SHP77 treated with DMSO at 0.1 percent for 48 hours (cell line): Measurements from ENCODE around the gene CCDC28B.
"Not testable (repeated sequence)": the region's sequence is repeated elsewhere in the genome, so short reads cannot be mapped to it uniquely, and the experiment has no call there.

Source experiments
- DNase-seq: peaks from one replicate; lab custom pipeline; 2025; lab: John Stamatoyannopoulos, UW

Gene CCDC28B

DNA sequence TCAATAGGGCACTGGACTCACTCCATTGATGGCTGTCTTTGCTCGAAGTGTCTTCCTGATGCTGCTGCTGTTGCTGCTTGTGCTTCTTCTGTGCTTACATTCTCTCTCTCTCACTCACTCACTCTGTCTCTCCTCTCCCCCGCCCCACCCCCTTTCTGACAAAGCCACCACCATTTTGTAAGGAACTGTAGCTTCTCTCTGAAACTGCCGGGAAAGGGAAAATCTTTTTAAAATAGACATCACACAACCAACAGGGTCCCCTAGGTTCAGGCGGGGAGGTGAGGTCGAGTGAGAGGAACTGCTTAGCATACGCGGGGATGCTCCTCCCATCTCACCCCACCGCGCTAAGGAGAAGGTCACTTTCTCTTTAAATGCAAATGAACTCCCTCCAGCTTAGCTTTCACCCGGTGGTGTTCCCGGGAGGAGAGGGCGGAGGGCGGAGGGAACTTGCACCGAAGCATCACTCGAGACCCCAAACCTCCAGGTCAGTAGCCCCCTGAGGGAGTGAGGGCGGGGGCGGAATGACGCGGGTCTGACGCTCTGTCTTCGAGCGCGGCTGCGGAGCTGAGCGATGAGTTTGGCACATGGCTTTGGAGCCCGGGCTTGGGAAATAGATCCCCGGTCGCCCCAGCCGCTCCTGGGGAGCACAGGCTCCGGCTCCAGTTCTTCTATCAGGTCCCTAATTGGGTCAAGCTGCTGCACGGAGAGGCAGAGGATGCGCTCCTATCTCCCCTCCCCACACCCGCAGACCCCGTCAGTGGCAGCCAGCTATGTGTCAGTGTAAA is at the start of gene CCDC28B:
TSS of gene CCDC28B (plus strand) at position 370 of the 785 bp plus-strand sequence. CDS start 1,341 bp downstream, outside the sequence.
- DNase-seq = peak; percentile 36

DNA sequence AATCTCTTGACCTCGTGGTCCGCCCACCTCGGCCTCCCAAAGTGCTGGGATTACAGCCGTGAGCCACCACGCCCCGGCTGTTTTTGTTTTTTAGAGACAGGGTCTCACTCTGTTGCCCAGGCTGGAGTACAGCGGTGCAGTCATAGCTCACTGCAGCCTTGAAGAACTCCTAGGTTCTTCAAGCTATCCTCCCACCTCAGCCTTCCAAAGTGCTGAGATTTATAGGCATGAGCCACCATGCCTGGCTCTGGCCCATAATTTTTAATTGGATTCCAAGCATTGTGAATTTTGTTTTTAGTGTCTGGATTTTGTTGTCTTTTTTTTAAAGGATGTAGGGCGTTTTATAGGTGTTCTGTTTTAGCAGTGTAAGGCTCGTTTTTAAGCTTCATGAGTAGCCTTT is 49.5 kb upstream of the CCDC28B start:
- DNase-seq = no peak

DNA sequence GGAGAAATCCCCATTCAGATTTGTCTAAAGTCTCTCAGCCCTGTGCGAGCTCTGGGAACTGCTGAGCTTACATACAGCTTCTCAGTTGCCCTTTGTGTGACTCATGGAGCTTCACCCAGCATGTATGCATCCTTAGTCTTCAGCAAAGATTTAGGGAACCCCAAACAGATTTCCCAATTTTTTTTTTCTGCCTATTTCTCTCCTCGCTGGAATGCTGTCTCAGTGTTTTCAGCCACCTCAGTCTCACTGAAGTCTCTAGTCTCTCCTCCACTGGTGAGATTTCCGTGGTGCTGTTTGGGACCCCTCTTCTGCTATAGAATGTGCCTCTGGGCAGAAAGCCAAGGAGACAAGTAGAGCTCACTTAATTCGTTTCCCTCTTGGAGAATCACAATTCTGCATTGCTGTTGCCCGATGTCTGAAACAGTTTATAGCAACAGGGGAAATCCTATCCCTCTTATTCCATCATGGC is 49.0 kb upstream of the CCDC28B start:
- no peak for DNase-seq

DNA sequence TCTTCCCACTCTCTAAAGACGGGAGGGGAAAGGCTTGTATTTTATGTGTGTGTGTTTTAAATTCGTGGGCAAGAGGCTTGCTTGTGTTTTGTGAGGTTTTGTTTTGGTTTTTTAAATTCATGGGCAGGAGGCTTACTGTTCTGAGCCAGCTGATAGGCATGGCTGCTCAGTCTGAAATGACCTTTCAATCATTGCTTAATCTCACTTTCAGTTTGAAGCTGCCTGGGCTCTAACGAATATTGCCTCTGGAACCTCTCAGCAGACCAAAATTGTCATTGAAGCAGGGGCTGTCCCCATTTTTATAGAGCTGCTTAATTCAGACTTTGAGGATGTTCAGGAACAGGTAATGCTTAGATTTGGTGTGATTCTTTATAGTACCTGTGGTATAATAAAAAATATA is 41.2 kb upstream of the CCDC28B start:
- no peak for DNase-seq

DNA sequence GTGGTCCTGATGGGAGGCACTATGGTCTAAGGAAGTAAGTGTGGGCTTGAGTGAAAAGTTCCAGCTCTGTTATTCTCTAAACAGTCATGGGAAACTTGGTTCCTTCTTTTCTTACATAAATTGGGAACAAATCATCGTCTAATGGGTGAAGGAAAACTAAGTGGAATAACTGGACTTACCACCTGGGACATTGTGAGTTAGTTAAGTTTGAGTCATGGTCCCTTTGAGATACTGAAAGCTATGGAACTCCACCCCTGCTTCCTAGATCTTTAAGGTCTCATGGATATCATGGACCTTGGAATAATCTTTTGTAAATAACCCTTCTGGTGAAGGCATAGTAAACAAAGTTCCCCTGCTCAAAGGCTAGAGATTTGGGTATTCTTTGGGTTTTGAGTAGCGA is 37.0 kb upstream of the CCDC28B start:
- DNase-seq = no peak

DNA sequence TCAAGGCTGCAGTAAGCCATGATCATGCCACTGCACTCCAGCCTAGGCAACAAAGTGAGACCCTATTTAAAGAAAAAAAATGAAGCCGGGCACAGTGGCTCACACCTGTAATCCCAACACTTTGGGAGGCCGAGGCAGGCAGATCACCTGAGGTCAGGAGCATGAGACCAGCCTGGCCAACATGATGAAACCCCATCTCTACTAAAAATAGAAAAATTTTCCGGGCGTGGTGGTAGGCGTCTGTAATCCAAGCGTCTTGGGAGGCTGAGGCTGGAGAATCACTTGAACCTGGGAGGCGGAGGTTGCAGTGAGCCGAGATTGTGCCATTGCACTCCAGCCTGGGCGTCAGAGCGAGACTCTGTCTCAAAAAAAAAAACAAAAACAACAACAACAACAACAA is 34.8 kb upstream of the CCDC28B start:
- not testable (repeated sequence) for DNase-seq

DNA sequence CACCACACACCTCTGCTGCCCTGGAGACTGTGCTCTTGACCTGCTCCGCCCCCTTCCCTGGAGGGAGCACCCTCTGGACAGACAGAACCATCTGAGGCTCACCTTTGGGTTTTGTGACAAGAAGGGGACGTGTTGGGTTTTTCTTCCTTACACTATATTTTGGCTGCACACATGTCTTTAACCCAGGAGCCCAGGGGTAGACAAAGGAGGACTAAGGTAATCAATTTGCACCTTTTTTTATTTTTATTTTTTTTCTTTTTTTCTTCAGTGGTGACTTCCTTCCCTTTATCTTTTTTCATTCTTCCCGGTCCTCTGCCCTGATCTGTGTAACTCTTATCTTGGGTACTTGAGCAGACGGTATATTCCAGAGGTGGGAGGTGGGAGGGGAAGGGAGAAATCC is 29.4 kb upstream of the CCDC28B start:
- no peak for DNase-seq

DNA sequence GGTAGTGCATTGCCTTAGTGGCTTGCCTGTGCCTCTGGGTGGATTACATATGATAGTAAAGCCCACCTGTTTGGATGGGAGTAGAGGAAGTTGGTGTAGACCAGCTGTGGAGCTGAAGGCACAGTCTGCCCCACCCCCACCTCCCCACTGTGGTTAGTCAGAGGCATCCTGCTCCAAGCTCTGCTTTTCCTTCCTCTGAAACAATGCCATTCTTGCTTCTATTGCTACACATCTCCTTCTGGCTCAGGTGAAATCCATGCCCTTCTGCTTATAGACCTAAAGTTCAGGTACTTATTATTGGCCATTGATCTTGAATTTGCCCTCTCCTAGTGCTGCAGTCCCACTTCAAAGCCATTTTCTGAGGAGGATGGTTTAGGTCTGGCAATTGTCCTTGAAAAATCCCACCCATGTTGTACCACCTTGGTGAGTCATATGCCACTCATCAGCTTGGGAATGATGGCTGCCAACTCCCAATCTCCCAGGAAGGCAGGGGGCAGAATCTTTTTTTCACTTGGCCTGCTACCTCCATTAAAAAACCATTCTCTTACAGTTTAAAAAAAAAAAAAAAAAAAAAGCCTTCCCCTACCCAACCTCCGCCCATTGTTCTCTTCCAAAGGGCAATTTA is 27.7 kb upstream of the CCDC28B start:
- no peak for DNase-seq

DNA sequence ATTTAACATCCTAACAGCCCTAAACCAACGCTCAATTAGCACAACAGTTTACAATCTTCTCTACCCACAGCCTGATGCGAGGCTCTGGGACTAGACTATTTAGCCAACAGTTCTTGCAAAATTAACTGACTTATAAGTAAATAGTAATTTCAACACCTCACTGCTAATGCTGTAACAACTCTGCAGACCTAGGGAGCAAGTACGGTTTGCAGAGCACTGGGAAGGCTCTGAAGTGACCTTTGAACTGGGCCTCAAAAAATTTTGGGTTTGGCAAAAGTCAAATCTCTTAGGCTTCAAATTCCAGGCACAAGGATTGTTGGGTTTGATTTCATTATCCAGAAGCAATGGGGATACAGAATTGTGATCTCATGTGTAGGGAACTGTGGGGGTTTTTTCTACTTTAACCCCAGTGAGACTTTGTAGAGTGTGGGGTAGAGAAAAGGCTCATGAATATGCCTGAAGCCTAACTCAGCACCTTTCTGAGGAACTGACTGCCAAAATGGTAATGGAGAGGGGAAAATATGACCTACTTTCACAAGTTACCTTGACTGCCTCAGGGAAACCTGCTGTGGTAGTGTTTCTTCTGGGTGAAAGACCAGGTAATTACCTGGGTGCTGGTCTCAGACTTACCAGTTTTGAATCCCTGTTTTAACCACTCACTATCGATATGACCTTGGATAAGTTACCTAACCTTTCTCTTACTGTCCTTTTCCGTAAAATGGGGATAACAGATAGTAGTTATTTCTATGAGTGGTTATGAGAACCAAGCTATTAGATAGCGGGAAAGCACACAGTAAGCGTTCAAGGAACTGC is 21.8 kb upstream of the CCDC28B start:
- DNase-seq = peak; percentile 58

DNA sequence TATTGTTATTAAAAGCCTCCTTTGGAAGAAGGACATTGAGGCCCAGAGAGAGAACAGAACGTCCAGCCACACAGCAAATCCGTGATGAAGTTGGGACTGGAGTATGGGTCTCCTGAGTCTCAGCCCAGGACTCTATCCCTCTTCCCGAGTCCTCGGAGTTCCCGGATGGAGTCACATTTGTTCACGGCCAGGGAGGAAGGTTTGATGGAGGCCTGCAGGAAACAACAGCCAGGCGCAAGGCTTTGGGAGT is 21.3 kb upstream of the CCDC28B start:
- no peak for DNase-seq

DNA sequence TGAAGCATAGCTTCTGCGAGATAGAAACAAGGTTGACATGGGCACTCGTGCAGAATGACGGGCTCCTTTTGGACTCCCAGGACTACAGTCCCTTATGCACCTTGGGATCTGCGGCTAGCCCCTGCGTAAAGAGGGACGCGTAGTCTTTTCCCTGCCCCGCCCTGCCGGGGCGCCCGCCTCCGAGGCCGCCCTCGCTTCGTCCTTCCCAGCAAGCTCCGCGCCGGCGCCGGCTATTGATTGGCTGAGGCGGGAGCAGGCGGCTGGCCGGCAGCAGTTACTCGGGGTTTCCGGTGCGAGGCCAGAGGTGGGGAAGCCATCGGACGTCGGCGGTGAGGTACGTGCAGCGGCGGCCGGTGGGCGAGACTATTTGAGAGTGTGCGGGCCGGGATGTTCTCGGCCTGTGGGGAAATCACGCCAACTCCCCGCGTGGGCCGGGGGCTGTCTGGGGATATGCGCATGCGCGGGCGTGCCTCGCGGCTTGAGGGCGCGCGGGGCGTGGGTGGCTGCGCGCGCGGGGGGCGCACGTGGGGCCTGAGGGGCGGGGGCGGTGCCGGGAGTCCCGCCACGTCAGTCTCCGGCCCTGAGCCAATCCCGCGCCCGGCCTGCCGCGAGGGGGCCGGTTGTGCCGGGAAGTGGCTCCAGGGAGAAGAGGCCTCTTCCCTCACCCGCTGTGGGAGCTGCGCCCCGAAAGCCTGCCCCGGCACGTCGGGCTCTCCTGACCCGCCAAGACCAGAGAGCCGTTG is 20.8 kb upstream of the CCDC28B start, which contains the start of gene TXLNA:
TSS of gene TXLNA (plus strand) at position 233 of the 743 bp plus-strand sequence. CDS start 671 bp downstream, outside the sequence.
- DNase-seq = peak; percentile 95

DNA sequence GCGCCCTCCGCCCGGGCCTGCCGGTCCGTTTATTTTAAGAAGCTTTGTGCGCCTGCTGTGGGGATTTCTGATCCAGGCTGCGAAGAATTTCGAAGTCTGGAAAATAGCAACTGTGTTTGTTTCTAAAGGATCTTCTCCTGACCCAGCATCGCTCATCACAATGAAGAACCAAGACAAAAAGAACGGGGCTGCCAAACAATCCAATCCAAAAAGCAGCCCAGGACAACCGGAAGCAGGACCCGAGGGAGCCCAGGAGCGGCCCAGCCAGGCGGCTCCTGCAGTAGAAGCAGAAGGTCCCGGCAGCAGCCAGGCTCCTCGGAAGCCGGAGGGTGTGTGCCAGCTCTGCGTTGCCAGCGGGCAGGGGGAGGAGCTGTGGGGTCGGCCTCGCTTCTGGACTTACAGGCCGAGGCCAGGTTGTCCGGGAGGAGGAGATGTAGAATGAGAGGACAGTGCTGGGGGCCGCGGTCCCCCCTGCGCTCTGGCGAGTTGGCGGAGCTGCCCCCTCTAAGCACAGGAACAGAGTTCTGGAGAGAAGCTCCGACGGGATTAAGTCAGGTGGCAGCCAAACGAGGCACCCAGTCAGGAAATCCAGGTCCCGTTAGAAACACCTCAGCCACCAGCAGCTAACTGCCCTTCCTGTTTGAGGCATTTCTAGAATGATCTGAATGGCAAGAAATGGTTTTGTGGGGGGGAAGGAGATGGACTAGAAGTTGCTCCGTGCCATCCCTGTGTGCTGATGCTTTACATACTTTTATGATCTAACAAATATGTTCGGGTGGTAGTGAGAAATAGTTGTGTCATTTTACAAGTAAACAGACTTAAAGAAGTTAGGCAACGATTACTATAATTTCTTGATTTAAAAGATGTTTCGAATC is 20.0 kb upstream of the CCDC28B start:
- no peak for DNase-seq

DNA sequence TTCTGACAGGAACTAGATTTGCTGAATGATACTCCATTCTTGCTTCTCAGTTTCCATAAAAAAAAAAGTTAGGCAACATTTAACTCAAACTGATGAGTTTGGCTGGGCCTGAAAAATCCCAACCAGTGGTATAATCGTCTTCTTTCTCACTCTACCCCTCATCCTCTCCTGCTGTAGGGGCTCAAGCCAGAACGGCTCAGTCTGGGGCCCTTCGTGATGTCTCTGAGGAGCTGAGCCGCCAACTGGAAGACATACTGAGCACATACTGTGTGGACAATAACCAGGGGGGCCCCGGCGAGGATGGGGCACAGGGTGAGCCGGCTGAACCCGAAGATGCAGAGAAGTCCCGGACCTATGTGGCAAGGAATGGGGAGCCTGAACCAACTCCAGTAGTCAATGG is 19.3 kb upstream of the CCDC28B start:
- no peak for DNase-seq

DNA sequence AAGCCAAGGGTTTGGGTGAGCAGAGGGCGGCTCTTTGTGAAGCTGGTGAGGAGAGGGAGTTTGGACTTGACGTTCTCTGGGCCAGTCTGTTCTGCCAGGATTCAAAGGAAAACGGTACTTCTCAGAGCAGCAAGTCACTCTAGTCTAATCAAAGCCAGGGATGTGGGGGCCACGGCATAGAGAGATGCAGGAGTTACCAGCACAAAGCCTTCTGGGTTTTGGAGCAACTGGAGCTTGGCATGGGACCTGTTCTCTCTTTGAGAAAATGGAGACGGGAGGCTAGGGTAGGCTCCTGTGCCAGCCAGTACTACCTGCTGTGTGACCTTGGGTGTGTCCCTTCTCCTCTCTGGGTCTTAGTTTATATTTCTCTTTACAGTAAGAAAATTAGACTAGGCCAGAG is 18.8 kb upstream of the CCDC28B start:
- no peak for DNase-seq

DNA sequence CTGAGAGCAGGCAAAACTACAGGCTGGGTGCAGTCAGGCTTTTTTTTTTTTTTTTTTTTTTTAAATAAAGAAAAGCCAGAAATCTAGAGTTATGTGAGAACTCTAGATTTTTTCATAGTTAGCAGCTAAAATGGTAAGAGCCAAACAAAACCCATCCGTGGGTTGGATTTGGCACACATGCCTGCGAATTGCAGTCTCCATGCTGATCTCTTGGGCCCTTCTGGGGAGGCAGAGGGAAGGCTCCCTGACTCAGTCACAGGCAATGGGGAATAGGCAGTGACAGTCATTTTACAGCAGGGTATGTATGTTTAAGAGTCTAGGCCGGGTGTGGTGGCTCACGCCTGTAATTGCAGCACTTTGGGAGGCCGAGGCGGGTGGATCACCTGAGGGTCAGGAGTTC is 18.3 kb upstream of the CCDC28B start:
- DNase-seq = no peak

DNA sequence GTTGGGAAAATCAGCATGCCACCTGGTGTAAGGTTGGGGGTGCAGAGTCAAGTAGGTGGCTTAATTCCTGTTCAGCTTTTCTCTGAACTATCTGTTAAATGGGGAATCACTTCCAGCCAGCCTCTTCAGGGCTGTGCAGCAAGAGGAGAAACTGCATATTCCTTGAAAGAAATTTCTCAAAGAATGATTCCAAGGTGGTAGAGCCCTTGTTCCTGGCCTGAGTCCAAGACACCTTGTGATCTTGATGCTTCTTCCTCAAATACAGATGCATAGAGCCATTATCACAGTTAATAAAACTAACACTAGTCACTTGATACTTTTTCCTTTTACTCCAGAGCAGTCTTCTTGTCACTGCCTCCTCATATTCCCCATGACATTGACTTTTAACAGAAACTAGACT is 15.7 kb upstream of the CCDC28B start:
- no peak for DNase-seq

DNA sequence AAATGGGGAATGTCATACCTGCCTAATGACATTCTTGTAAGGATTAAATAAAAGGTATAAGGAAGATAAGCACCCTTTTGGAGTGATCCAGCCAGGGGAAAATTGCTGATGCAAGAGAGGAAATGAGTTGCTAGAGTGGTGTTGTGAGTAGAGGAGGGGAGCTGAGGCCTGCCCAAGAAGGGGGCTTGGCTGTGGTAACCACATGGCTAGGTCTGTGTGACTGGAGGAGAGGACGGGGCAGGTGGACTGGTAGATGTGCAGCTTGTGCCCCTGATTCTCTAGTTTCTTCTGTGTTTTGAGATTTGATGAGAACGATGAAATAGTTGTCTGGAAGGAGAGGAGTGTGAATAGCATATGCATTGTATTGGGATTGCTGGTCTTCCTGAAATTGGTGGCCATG is 14.3 kb upstream of the CCDC28B start:
- no peak for DNase-seq

DNA sequence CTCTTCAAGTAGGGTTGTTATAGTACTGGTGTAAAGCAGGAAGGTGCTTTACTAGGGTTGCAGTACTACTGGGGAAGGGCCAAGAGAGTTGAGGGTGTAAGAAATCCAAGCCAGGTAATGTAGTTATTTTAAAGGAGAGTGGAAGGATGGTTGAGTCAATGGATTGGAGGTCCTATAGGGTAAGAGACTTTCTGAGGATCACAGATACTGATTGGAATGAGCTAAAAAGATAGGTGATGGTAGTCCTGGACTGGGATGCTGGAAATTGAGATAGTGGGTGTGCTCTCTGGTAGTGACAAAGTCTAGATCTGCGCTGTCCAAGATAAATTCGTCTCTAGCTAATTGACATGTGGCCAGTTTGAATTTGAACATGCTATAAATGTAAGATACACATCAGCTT is 13.9 kb upstream of the CCDC28B start:
- DNase-seq = no peak

DNA sequence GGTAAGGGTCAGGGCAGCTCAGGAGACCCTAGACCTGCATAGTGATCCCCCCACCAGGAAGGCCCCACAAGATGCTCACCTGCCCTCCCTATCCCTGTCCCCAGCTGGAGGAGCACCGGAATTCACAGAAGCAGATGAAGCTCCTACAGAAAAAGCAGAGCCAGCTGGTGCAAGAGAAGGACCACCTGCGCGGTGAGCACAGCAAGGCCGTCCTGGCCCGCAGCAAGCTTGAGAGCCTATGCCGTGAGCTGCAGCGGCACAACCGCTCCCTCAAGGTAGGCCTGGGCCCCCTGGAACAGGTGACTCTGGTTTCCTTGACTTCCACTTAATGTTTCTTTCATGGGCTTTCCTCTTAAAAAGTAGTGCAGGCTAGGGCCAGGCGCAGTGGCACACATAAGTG is 12.5 kb upstream of the CCDC28B start:
- DNase-seq = no peak

DNA sequence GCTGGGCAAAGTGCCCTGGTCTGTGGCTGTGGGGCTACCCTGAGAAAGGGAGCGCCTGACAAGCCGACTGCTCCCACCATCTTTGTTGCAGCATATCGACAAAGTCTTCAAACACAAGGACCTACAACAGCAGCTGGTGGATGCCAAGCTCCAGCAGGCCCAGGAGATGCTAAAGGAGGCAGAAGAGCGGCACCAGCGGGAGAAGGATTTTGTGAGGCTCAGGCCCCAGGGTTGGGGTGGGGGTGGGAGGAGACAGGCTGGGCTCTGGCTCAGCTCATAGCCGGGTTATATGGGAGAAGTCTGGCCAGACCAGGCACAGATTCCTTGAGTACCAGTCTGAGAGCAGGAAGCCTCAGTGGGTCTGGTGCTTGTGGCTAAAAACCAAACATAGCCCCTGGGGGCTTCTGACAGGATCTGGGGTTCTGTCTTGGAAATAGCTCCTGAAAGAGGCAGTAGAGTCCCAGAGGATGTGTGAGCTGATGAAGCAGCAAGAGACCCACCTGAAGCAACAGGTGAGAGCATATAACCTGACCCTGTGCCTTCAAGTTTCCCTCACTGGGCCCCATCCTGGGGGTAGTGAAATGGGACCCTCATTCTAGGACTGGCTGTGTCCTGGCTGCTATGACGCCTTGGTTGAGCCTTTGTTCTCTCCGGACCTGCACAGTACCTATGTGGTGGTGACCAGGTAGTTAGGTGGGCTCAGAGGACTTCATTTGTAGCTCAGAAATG is 8.0 kb upstream of the CCDC28B start:
- DNase-seq = no peak

DNA sequence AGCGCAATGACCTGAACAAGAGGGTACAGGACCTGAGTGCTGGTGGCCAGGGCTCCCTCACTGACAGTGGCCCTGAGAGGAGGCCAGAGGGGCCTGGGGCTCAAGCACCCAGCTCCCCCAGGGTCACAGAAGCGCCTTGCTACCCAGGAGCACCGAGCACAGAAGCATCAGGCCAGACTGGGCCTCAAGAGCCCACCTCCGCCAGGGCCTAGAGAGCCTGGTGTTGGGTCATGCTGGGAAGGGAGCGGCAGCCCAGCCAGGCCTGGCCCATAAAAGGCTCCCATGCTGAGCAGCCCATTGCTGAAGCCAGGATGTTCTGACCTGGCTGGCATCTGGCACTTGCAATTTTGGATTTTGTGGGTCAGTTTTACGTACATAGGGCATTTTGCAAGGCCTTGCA is 5.4 kb upstream of the CCDC28B start:
- no peak for DNase-seq
